ENCODE measurements around the gene ATG2A.
A peak's percentile ranks its signal among the peaks of the same experiment; 100 is the strongest.

The ATG2A gene

DNA sequence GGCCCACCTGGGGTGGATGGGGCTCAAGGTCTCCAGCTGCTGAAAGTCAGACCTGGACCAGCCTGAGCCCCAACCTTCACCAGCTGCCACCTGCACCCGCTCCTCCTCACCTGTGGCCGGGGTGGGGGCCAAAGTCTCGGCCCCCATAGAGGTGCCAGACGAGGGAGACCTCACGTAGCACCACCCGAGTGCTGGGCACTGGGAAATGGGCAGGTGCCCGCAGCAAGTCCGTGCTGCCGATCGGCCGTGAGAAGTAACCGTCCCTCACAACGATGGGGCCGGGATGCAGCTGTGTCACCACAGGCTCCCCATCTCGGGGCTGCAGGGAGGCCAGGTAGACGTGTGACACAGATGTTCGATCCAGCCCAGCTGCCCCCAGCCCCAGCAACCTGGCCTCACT is 16.2 kb downstream of the ATG2A start:
- DNase-seq: no peak

DNA sequence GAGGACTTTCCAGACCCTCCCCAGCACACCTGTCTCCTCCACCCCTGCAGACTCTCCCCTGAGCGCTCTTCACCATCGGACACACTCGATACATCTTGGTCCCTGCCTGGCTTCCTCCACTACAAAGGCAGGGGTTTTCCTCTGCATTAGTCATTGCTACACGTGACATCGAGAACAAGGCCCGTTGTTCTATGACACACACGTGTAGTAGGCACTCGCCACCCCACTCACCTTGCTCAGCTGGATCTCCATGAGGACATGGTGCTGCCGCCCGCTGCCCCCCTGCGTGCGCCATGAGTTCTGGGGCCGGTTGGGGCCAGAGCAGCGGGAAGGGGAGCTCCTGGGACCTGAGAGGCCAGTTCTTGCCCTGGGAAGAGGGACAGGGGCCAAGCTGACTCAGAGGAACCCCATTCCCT is 16.7 kb downstream of the ATG2A start:
- DNase-seq: no peak

DNA sequence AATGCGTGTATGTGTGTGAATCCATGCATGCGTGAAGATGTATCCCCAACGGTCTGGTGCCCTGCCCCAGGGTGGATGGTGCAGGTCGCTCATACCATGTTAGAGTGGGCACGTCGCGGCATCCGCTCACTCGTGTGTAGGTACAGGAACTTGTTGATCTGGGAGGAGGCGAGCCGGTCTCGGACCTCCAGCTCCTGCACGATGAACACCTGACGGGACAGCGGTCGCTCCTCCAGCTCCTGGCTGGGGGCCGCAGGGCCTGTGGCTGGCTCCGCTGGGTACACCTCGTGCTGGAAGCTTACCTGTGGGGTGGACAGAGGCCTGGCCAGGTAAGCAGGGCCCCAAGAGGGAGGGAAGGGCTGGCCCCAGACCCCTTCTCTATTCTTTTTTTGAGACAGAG is 18.5 kb downstream of the ATG2A start:
- DNase-seq: no peak

DNA sequence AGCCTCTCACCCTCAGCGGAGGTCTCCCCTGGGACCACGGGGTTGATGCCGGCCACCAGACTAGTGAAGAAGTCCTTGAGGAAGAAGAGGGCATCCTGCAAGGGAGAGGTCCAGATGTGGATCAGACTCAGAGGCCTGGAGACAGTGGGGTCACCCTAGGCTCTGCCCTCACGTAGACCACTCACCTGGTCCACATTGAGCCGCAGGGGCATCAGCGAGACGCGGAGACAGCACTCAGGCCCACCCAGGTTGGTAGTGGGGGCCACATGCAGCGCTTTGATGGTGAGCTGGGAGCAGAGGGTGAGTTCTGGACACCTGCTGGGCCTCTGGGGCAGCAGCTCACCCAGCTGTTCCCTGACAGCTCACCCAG is 18.9 kb downstream of the ATG2A start:
- no peak for DNase-seq

DNA sequence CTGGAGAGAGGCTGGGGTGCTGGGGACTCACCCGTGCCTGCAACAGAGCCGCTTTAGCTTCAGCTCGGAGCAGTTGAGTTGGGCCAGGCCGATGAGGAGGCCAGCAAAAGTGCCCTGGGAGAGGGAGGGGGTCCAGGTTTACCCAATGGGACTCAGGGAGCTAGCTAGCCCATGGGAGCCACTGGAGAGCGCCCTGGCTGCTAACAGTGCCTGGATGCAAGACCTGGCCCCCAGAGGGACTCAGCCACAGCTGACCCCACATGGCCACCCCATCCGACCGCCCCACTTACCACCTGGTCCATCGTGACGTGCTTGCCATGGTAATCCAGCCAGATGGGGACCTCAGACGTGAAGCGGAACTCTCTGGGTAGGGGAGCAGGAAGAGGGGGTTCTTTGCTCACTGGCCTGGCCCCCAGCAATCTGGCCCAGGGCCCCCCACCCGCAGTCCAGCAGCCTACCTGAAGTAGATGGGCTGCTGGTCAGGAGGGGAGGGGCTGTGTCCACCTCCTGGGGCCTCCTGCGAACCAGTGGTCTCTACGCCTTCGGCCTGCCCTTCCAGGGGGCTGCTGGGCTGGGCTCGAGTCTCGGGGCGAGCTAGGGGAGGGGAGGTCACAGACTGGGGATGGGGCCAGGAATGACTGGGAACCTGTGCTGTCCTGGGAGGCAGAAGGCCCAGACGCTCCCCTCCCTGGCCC is 19.5 kb downstream of the ATG2A start:
- DNase-seq: peak; percentile 27

DNA sequence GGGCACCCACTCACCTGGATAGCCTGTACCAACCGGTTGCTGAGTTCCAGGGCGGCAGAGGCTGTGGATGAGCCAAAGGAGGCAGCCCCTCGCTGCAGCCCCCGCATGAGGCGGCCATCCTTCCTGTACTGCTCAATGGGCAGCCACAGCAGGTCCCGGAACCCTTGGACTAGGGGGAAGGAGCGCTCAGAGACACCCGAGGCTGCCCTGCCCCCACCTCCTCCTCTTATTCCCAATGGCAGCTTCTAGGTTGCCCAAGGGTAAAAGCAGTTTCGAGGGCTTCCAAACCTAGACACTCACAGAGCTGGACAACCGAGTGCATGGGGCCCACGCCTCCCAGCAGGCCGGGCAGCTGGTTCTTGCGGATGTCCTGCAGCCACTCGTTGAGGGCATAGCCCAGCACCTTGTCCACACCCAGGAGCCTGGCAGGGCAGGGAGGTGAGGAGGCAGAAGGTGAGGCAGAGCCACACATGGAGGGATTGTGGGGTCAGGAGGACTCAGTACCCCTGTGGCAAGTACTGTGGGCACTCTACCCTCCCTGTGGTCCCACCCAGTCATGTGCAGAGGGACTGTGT is 20.5 kb downstream of the ATG2A start:
- DNase-seq: no peak

DNA sequence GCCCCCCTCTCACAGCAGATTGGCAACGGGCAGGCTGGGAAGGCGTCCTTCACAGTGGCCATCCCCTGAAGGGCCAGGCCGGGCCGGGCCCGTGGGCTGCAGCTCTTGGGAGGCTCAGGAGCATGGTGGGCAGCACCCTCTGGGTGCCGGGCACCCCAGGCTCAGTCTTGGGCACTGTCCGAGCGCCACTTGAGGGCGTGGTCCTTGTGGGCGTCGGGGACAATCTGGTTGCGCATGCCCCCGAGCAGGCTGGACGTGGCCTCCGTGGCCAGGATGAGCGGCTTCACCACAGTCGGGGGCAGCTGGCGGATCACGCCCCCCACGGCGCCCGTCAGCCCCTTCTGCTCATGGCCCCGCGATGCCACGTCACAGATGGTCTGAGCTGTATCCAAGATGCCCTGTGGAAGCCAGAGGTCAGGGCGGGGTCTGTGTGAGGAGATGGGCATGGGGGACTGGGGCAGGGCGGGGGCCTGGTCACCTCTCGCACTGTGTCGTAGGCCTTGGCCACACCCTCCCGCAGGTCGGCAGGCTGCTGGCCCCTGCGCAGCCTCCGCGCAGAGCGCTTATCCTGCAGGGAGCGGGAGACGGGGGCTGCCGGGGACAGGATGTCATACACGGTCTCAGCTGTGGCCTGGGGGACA is 22.1 kb downstream of the ATG2A start:
- DNase-seq: no peak

DNA sequence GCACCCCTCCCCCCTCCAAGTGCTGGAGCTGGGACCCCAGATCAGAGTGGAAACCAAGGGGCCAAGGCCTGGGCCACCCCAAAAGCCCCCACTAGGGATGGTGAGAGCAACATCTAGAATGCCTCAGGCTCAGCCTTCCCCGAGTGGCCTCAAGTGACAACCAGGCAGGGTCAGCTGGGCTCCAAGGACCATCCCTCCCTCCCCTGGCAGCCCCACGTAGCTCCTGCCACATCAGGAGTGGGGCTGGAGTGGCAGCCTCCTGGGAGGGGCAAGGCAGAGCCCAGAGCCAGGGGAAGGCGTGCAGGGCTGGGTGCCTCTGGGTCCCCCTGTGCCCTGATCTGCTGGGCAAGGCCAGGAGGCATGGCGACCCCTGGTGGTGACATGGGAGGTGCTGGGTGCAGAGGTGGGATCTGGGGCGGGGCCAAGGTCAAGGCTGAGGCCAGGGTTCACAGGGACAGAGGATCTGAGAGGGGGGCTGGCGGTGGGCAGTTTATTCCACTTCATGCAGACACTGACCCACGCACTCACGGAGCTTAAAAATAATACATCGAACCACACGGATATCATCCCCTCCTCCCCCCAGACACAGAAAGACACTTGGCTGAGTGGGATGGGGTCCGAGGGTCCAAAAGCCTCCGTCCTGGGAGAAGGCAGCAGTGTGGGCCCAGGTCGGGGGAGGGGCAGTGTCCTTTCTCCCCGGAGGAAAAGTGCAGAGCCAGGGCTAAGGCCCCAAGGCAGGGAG is 22.8 kb downstream of the ATG2A start:
- peak; percentile 81 for DNase-seq

DNA sequence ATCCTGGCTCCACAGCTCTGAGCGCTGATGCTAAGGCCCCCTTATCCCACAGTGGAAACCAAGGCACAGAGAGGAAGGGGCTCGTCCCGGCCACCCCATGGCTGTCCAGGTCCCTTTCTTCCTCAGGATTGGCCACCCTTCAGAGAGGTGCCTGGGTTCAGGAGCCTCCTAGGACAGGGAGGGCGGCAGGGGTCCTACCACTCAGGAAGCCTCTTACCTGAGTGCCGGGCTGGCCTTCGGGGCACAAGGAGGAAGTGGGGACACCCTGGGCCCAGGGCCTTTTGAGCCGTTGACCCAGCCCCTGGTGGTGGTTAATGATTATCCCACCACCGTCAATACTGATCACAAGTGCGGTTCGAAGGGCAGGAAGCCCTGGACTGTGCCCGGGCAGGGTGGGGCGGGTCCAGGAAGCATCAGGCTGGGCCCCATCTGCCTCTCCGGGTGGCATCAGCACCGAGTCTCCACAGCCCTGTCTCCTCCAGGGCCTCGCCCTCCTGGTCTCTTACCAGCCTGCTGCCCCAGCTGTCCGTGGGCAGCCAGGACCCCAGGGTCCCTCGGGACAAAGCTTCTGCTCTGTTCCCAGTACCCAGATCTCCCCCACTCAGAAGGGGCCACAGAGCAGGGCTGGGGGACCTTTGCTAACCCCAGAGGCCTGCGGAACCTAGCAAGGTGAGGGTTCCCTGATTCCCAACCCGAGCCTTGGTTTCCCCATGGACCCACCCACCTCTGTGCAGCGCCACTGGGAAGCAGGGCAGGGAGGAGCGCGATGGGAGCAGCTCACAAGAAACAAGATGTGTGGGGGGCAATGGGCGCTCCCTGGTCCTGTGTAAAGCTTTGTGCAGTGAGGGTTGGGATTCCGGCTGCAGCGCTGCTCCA is 23.6 kb downstream of the ATG2A start:
- no peak for DNase-seq

DNA sequence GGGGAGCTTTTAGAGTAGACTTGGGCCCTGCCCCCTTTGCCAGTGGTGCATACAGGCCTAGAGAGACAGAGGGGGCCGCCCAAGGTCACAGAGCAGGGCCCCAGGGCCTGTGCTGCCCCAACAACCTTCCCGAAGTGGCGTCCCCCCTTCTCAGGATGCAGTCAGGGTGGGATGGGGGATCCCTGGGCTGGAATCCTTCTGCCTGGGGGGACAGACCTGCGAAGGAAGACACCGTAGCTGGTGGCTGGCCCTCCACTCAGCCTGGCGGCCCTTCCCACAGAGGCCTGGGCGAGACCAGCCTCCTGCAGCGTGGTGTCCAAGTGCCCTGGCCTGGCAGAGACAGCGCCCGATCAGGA is 24.2 kb downstream of the ATG2A start:
- no peak for DNase-seq

DNA sequence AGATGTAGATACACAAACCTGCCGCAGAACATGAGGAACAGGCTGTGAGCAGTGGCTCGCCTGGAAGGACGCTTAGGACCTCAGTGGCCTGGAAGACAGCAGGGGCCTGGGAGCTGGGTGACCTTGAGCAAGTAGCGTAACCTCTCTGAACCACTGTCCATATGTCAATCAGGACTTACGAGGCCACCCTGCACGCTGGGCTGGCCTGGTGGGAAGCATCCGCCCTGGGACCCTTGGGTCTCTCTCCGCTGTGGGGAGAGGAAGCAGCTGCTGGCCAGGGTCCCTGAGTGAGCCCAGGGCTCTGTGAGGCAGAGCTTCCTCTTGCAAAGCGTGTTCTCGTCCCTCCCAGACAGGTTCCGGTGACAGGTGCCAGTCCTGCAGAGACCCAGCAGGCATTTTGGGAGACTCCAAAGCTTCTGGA is 24.6 kb downstream of the ATG2A start:
- DNase-seq: no peak

DNA sequence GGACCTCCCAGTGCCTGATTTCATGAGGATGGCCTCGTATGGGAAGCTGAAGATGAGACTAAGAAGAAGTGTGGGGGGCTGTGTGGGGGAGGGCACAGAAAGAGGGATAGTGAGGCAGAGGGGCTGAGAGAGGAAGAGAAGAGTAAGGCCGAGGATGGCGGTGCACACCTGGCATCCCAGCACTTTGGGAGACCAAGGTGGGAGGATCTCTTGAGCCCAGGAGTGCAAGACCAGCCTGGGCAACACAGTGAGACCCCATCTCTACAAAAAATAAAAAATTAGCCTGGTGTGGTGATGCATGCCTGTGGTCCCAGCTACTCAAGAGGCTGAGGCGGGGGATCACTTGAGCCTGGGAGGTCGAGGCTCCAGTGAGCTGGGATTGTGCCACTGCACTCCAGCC is 25.1 kb downstream of the ATG2A start:
- DNase-seq: no peak

DNA sequence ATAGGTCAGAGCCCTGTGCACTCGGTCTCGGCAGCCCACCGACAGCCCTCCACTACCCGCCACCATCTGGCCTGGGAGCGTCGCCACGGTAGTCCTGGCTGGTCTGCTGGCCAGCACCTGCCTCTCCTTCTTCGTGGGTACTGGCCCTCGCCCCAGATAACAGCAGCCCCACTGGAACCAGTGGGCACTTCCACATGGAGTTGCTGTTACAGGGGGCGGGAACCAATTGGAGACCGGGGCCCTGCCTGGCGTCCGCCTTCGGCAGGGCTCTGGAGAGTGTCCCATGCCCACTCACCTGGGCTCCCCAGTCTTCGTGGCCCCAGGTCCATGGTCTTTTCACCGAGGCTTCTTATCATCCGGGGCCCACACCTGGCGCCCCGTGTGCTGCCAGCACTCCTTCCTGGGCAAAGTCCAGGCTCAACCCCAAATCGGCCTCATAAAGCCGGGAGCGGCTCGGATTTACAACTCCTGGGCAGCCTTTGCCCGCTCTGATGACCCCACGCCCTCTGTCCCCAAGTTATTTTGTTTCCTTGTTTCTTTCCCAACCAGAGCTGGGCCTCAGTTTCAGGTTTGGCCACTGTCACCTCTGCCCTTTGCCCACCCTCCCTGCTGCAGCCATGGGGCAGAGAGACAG is 25.7 kb downstream of the ATG2A start:
- DNase-seq: no peak

DNA sequence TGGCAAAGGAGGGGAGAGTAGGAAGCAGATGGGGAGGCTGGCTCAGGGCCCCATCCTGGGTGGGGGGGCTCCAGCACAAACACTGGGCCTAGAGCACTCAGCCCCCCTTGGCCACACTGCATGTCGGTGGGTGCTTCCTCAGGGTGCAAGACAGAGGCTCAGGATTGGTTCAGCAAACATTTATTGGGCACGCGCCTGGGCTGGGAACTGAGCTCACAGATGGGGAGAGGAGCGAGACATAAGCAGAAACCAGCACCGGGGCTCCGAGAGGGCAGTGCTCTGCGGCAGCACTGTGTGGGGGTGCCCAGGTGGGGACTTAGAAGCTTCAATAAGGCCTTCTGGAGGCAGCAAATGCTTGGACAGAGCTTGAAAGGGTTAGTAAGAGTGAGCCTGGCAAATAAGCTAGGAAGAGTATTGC is 26.5 kb downstream of the ATG2A start:
- DNase-seq: no peak

DNA sequence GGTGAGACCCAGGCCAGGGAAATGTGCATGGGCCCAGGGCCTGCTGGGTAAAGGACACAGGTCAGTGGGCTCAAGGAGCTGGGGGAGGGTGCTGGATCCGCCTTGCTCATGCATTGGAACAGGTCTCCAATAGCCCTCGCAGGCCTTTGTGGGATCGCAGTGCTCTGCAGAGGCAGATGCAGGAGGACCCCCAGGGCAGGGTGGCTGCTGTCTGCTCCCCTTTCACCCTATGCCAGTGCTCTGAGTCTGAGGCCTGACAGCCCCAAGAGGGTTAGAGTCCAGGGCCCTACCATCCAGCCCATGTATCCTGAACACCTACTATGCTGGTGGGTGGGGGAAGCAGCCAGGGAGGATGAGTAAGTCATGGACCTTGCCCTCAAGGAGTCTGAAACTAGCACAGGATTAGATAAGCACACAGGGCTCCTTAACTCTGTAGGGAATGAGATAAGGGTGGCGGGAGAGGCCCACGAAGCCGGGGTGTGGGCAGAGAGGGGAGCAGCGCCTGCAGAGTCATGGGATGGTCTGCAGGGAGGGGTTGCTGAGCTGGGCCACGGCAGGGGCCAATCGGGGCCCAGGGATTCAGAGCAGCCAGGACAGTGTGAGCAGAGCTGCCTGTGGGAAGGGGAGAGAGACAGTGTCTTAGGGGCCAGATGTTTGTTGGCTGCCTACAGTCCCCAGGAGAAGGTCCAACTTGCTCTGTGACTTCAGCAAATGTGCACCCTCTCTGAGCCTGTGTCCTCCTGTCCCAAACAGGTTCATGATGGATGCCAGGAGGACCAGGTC is 28.1 kb downstream of the ATG2A start:
- no peak for DNase-seq

DNA sequence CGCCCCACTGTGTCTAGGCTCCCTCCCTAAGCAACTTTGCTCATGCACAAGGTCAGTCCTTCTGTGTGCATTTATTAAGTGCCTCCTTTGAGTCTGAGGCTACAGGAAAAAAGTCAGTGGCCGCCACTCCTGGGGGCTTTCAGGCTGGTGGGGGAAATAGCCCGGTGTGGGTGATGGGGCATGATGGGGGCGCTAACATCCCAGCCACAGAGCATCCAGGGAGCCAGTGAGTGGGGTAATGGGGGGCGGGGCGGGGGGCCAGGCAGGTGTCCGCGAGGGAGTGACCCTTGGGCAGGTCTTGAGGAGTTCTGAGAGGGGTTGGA is 28.6 kb downstream of the ATG2A start:
- DNase-seq: no peak

DNA sequence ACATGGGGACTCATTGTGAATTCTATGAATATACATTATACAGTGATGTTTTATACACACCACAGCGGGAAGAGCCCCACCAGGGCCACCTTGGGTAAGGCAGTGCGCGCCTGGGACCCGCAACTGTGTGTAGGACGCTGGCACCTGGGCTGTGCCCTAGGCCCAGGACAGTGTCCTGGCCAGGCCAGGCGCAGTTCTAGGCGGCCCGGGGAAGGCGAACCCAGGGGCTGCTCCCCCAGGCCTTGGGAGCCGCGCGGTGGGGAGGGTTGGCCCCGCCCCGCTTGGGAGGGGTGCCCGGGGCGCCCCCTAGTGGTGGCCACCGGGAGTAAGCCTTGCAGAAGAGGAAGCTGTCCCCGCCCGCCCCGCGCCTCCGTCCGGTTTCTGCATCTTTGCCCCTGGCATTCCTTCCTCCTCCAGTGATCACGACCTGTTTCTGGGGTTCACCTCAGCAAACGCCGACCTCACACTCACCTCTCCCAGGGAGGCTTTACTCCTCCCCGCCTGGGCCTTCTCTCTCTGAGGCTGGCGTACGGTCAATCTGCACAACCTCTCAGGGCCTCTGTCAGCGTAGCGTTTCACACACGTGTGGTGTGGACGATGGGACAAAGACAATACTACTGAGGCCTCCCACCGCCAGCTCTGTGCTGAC is 29.1 kb downstream of the ATG2A start:
- peak; percentile 82 for DNase-seq

DNA sequence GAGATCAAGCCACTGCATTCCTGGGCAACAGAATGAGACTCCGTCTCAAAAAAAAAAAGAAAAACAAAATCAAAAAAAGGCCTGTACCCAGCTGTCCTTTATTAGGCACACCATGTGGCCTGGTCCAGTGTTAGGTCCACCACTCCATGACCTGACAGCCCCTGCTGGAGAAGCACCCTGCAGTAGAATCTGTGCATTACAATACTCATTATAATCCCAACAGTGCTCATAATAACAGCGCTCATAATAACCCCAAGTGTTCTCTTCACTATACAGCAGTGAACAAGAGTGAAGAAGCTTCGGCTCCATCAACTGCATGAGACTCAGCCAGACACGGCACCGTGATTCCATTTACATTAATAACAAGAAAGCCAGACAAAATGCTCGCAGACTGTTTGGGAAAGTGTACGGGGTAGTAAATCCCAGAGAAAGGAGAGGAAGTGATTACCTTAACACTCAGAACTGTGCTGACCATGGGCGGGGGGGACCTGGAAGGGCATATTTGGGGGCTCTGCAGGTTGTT is 29.7 kb downstream of the ATG2A start:
- no peak for DNase-seq

DNA sequence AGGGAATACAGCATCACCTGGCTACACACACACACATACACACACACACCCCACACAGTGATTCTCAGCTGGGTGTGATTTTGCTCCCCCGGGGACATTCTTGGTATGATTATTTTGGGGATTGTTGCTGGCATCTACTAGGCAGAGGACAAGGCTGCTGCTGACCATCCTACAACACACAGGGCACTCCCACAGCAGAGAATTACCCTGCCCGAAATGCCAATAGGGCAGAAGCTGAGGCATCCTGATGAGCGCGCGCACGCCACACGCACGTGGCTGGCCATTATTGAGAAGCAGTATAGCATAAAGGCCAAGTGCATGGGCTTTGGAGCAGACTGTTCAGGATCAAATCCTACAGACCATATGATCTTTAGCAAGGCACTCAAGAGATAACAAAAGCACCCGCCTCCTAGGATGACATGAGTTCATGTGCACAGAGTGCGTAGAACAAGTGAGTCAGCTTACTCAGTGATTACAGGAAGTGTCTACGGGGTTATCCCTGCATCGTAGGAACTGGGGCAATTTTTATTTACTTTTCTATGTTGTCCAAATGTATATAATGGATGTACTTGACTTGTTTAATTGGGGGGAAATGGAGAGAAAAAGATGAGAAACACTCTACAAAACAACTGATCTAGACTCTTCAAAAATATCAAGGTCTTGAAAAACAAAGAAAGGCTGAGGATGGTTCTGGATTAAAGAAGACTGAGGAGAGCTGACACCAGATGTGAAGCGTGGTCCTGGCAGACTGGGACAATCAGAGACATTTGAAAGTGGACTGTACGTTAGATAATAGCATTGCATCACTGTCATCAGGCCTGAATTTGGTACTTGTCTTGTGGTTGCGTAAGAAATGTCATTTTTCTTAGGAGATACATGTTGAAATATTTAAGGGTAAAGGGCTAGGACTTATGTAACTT is 31.4 kb downstream of the ATG2A start:
- DNase-seq: no peak

DNA sequence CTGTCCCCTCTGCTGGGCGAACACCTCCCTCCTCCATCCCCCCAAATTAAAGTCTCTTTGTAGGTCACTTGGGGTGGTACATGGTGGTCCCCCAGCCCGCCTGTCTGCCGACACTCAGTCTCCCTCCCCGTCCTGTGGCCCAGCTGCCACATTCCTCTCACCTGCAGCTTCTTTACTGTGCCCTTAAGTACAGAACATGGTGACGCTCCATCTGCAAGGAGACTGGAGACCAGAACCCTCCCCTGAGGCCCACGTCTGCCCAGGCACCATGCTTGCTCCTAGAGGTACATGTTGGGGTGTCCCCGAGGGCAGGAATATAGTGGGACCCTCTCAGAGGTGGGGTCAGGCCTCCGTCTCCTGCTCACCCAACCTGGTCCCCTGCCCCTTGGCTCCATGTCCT is 33.0 kb downstream of the ATG2A start:
- no peak for DNase-seq

Data from left hindlimb (tissue), 1 donor.